ENCODE results near the gene CLIP4. TPM values are rescaled to one million over a fixed set of nuclear protein-coding genes. Genes with fewer than 3 reads are reported as not detected.

The CLIP4 gene
- total RNA-seq, 1 experiment from 2014 or later, result 0.39 TPM

- Mint-ChIP-seq H3K27ac (no peak overlapping the region), H3K36me3 (no peaks in the 10 kb centered on the region), H3K4me1 (peaks cover 15% of the 10 kb centered on the region), H3K9me3 (no peaks in the 10 kb centered on the region), H3K27me3 (ENCODE audit: low read depth) (no peaks in the 10 kb centered on the region), H3K4me3 (no peak overlapping the region)
- DNase-seq (ENCODE audit: low spot score), result no peak
- no peak for ATAC-seq
- CTCF ChIA-PET, result no interaction called here
- POLR2A ChIA-PET, result no interaction called here
- TF ChIP-seq TCF7 (CRISPR knock-in tag; IDR thresholded peaks at IDR 0.05; ENCODE audit: low read depth) (no peak), GTF2I (CRISPR knock-in tag; conservative IDR thresholded peaks at IDR 0.05) (no peak), ZNF671 (CRISPR knock-in tag; IDR thresholded peaks at IDR 0.05) (no peak), ATF1 (CRISPR knock-in tag; IDR thresholded peaks at IDR 0.05) (no peak), TEAD4 (CRISPR knock-in tag; IDR thresholded peaks at IDR 0.05) (no peak), GABPB1 (CRISPR knock-in tag; IDR thresholded peaks at IDR 0.05) (no peak), ZNF281 (CRISPR knock-in tag; IDR thresholded peaks at IDR 0.05) (no peak), MYBL2 (CRISPR knock-in tag; IDR thresholded peaks at IDR 0.05) (no peak), JAZF1 (CRISPR knock-in tag; IDR thresholded peaks at IDR 0.05) (no peak), HMGXB4 (CRISPR knock-in tag; IDR thresholded peaks at IDR 0.05) (no peak), NFE2L1 (CRISPR knock-in tag; IDR thresholded peaks at IDR 0.05) (no peak), MXD4 (CRISPR knock-in tag; IDR thresholded peaks at IDR 0.05; ENCODE audit: borderline replicate concordance) (no peak), ZNF138 (CRISPR knock-in tag; conservative IDR thresholded peaks at IDR 0.05) (no peak), ATF2 (CRISPR knock-in tag; IDR thresholded peaks at IDR 0.05; ENCODE audit: borderline replicate concordance, low read depth) (no peak), SMAD3 (CRISPR knock-in tag; IDR thresholded peaks at IDR 0.05; ENCODE audit: borderline replicate concordance) (no peak)
- TF ChIP-seq, protein P1, sequence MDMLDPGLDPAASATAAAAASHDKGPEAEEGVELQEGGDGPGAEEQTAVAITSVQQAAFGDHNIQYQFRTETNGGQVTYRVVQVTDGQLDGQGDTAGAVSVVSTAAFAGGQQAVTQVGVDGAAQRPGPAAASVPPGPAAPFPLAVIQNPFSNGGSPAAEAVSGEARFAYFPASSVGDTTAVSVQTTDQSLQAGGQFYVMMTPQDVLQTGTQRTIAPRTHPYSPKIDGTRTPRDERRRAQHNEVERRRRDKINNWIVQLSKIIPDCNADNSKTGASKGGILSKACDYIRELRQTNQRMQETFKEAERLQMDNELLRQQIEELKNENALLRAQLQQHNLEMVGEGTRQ (CRISPR knock-in tag; IDR thresholded peaks at IDR 0.05), result no peak
- TF ChIP-seq, protein P2, sequence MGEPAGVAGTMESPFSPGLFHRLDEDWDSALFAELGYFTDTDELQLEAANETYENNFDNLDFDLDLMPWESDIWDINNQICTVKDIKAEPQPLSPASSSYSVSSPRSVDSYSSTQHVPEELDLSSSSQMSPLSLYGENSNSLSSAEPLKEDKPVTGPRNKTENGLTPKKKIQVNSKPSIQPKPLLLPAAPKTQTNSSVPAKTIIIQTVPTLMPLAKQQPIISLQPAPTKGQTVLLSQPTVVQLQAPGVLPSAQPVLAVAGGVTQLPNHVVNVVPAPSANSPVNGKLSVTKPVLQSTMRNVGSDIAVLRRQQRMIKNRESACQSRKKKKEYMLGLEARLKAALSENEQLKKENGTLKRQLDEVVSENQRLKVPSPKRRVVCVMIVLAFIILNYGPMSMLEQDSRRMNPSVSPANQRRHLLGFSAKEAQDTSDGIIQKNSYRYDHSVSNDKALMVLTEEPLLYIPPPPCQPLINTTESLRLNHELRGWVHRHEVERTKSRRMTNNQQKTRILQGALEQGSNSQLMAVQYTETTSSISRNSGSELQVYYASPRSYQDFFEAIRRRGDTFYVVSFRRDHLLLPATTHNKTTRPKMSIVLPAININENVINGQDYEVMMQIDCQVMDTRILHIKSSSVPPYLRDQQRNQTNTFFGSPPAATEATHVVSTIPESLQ (CRISPR knock-in tag; IDR thresholded peaks at IDR 0.05), result no peak
- TF ChIP-seq, protein P3, sequence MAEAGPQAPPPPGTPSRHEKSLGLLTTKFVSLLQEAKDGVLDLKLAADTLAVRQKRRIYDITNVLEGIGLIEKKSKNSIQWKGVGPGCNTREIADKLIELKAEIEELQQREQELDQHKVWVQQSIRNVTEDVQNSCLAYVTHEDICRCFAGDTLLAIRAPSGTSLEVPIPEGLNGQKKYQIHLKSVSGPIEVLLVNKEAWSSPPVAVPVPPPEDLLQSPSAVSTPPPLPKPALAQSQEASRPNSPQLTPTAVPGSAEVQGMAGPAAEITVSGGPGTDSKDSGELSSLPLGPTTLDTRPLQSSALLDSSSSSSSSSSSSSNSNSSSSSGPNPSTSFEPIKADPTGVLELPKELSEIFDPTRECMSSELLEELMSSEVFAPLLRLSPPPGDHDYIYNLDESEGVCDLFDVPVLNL (CRISPR knock-in tag; IDR thresholded peaks at IDR 0.05; ENCODE audit: borderline replicate concordance, low read depth), result no peak
- TF ChIP-seq, protein P4, sequence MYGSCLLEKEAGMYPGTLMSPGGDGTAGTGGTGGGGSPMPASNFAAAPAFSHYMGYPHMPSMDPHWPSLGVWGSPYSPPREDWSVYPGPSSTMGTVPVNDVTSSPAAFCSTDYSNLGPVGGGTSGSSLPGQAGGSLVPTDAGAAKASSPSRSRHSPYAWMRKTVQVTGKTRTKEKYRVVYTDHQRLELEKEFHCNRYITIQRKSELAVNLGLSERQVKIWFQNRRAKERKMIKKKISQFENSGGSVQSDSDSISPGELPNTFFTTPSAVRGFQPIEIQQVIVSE (CRISPR knock-in tag; IDR thresholded peaks at IDR 0.05; ENCODE audit: borderline replicate concordance), result no peak
Measured at GRCh38 chr2:29068513-29068912, 46.7 kb upstream of the CLIP4 start.
